ENCODE measurements around the gene MAP4K5.

Gene MAP4K5

GRCh38 chr14:50377550-50378085 is 154.8 kb downstream of the MAP4K5 start:
- TF ChIP-seq CTCF (conservative IDR thresholded peaks at IDR 0.05): no peak
- H3K27ac ChIP-seq: no peak overlapping the region

- no peak for TF ChIP-seq CTCF (conservative IDR thresholded peaks at IDR 0.05)
- H3K27ac ChIP-seq: no peak overlapping the region
Observed at GRCh38 chr14:50375760-50376159, 156.6 kb downstream of the MAP4K5 start.

- no peak overlapping the region for H3K27ac ChIP-seq
- no peak for TF ChIP-seq CTCF (conservative IDR thresholded peaks at IDR 0.05)
Observed at GRCh38 chr14:50373959-50374358, 158.4 kb downstream of the MAP4K5 start.

- no peak overlapping the region for H3K27ac ChIP-seq
- no peak for TF ChIP-seq CTCF (conservative IDR thresholded peaks at IDR 0.05)
Observed at GRCh38 chr14:50371546-50371945, 160.8 kb downstream of the MAP4K5 start.
